ENCODE data around the gene HAT1. TPM values are rescaled to one million over a fixed set of nuclear protein-coding genes. Genes with fewer than 3 reads are reported as not detected.
A peak's percentile ranks its signal among the peaks of the same experiment; 100 is the strongest.

Gene HAT1
- total RNA-seq, 4 donors from 2014 or later: 34.0 to 68.7 (median 50.4) TPM

GRCh38 chr2:171880774-171881173 is 41.5 kb upstream of the HAT1 start:
- no peak for TF ChIP-seq POLR2A (IDR thresholded peaks at IDR 0.05)
- TF ChIP-seq CTCF (IDR thresholded peaks at IDR 0.05): no peak
- Histone ChIP-seq H3K9me3 (no peaks in the 10 kb centered on the region), H3K27me3 (no peaks in the 10 kb centered on the region), H3K36me3 (no peaks in the 10 kb centered on the region), H3K27ac (no peak overlapping the region), H3K4me3 (replicated peaks in 1 of 3) (no peak overlapping the region), H3K4me1 (peaks cover 16 to 40% of the 10 kb centered on the region in 2 donors)
- no peak for DNase-seq
- intact Hi-C loops (cut with DNase I): no loop called here
- WGBS, 2 donors: 93 to 96% methylated on average over 3 of the region's 3 CpGs

- 91 to 92% methylated on average over 2 of the region's 2 CpGs for WGBS, 2 donors
- Histone ChIP-seq H3K27me3 (no peaks in the 10 kb centered on the region), H3K27ac (no peak overlapping the region), H3K4me1 (peaks cover 11 to 27% of the 10 kb centered on the region in 2 donors), H3K4me3 (replicated peaks in 1 of 3) (no peak overlapping the region), H3K36me3 (no peaks in the 10 kb centered on the region), H3K9me3 (no peaks in the 10 kb centered on the region)
- intact Hi-C loops (cut with DNase I): no loop called here
- TF ChIP-seq POLR2A (IDR thresholded peaks at IDR 0.05) (no peak), CTCF (IDR thresholded peaks at IDR 0.05) (no peak)
- no peak for DNase-seq
Measured at GRCh38 chr2:171882089-171882769, 40.0 kb upstream of the HAT1 start.

- Histone ChIP-seq H3K27me3 (no peaks in the 10 kb centered on the region), H3K36me3 (no peaks in the 10 kb centered on the region), H3K4me3 (replicated peaks in 1 of 3) (no peak overlapping the region), H3K9me3 (no peaks in the 10 kb centered on the region), H3K4me1 (peaks cover 11 to 19% of the 10 kb centered on the region in 2 donors), H3K27ac (peak overlapping the region; percentile 23 to 45 (median 38))
- 55 to 58% methylated on average over 5 of the region's 5 CpGs for WGBS, 2 donors
- intact Hi-C loops (cut with DNase I): no loop called here
- no peak for DNase-seq
- TF ChIP-seq POLR2A (IDR thresholded peaks at IDR 0.05) (no peak), CTCF (IDR thresholded peaks at IDR 0.05) (no peak)
Measured at GRCh38 chr2:171883275-171883893, 38.9 kb upstream of the HAT1 start.

- intact Hi-C loops (cut with DNase I): no loop called here
- no peak overlapping the region for H3K27ac ChIP-seq
- WGBS, 2 donors: 96% methylated on average over 2 of the region's 2 CpGs
- H3K4me3 ChIP-seq (replicated peaks in 1 of 3): no peak overlapping the region
- DNase-seq: no peak
- no peak for TF ChIP-seq POLR2A (IDR thresholded peaks at IDR 0.05)
- no peak for TF ChIP-seq CTCF (IDR thresholded peaks at IDR 0.05)
- no peaks in the 10 kb centered on the region for H3K36me3 ChIP-seq
- H3K27me3 ChIP-seq: no peaks in the 10 kb centered on the region
- H3K9me3 ChIP-seq: no peaks in the 10 kb centered on the region
- peaks cover 0 to 6% of the 10 kb centered on the region in 2 donors for H3K4me1 ChIP-seq
Measured at GRCh38 chr2:171889333-171889732, 32.9 kb upstream of the HAT1 start.

- Histone ChIP-seq H3K4me3 (replicated peaks in 1 of 3) (no peak overlapping the region), H3K27me3 (no peaks in the 10 kb centered on the region), H3K36me3 (no peaks in the 10 kb centered on the region), H3K4me1 (peaks cover 3 to 9% of the 10 kb centered on the region in 2 donors), H3K9me3 (no peaks in the 10 kb centered on the region), H3K27ac (no peak overlapping the region)
- no peak for DNase-seq
- intact Hi-C loops (cut with DNase I): no loop called here
- TF ChIP-seq POLR2A (IDR thresholded peaks at IDR 0.05) (no peak), CTCF (IDR thresholded peaks at IDR 0.05) (no peak)
- 79 to 86% methylated on average over 1 of the region's 1 CpG for WGBS, 2 donors
Measured at GRCh38 chr2:171889808-171890207, 32.5 kb upstream of the HAT1 start.

Measured in thyroid gland (tissue), 4 donors.